Right cardiac atrium (tissue), 5 donors: ENCODE measurements around the gene STON2. TPM values are rescaled to one million over a fixed set of nuclear protein-coding genes. Genes with fewer than 3 reads are reported as not detected.

Source experiments
- ATAC-seq, 2 donors: fragments of 200-7000 bp; cut with Tn5 transposase; one replicate each; pipeline versions ENCODE4 v1.8.0 to v1.9.1; 2020; ENCODE audit warnings: moderate library complexity in 2 of 2, mild to moderate bottlenecking in 1 of 2
- DNase-seq, 3 donors: peaks; one replicate each; pipeline ENCODE4 v3.0.0-alpha.2; 2020
- H3K27ac ChIP-seq: one replicate; pipeline ENCODE4 v1.5.1; 2013; ENCODE audit warnings: mild to moderate bottlenecking, low read length, control low read depth, moderate library complexity
- H3K27me3 ChIP-seq: one replicate; pipeline ENCODE4 v1.6.1; 2013; ENCODE audit not compliant: control insufficient read depth, insufficient read depth
- H3K4me1 ChIP-seq: one replicate; pipeline ENCODE4 v1.6.1; 2013; ENCODE audit warnings: low read length; ENCODE audit not compliant: control insufficient read depth, insufficient read depth
- H3K4me3 ChIP-seq: one replicate; pipeline ENCODE4 v1.5.1; 2013; ENCODE audit warnings: low read length, control low read depth
- H3K9me3 ChIP-seq: one replicate; pipeline ENCODE4 v1.6.1; 2013; ENCODE audit warnings: low read length; ENCODE audit not compliant: control insufficient read depth
- WGBS: extraction: QIAGEN DNeasy Blood & Tissue Kit; methylation state at CpG from one replicate; pipeline ENCODE4 v1.1.7; 2013; 5-methylcytosine and 5-hydroxymethylcytosine counted together
- intact Hi-C, 4 donors: fragments of 100-400 bp; cut with DNase I; formaldehyde crosslinking; loops; one replicate each; pipeline versions ENCODE4 v1.11.0 to v1.14.0; 2022 to 2023
- long read RNA-seq, 4 donors: library from polyadenylated mRNA; unstranded; transcript quantifications; one replicate each; pipeline ENCODE4 v2.0.0, GENCODE V29; 2020 to 2021
- polyA plus RNA-seq: library from polyadenylated mRNA; stranded (reverse); fragments of 200-250 nt; gene quantifications from one replicate; pipeline ENCODE4 v1.2.3, GENCODE V29; 2013
- total RNA-seq, 4 donors: library from RNA; stranded (reverse); fragmentation: NEBNext Ultra II Directional; extraction: Animal tissue kit (Norgen Biotek cat#: 25700); gene quantifications; one replicate each; pipeline ENCODE4 v1.2.1, GENCODE V29; 2021
- donor health status: healthy with polysubstance abuse.
- donor health status: DM: no; HTN: yes; CAD: no.
- donor health status: DM: no; HTN: no; CAD: no.
- donor health status: DM: no; HTN: yes; CAD: no; lungs with severe emphysema.
- donor health status: DM: yes; HTN: yes; CAD: no.

STON2 gene, protein sequence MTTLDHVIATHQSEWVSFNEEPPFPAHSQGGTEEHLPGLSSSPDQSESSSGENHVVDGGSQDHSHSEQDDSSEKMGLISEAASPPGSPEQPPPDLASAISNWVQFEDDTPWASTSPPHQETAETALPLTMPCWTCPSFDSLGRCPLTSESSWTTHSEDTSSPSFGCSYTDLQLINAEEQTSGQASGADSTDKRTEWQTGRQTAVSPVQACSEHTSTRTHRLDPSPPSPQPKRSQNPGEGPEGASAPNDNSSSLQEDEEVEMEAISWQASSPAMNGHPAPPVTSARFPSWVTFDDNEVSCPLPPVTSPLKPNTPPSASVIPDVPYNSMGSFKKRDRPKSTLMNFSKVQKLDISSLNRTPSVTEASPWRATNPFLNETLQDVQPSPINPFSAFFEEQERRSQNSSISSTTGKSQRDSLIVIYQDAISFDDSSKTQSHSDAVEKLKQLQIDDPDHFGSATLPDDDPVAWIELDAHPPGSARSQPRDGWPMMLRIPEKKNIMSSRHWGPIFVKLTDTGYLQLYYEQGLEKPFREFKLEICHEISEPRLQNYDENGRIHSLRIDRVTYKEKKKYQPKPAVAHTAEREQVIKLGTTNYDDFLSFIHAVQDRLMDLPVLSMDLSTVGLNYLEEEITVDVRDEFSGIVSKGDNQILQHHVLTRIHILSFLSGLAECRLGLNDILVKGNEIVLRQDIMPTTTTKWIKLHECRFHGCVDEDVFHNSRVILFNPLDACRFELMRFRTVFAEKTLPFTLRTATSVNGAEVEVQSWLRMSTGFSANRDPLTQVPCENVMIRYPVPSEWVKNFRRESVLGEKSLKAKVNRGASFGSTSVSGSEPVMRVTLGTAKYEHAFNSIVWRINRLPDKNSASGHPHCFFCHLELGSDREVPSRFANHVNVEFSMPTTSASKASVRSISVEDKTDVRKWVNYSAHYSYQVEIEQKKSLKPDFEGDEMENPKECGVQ
- total RNA-seq (10 to 100 TPM in 1 of 4 donors, 1 to 10 TPM in 3; 8.2 to 20.1 (median 9.4) TPM), polyA plus RNA-seq (2.0 TPM)
- long read RNA-seq, donor 1, partial matches to known transcripts, result 0 of 2 reads
- long read RNA-seq, donor 1, other reads (novel, unspliced or antisense), result 2 of 2 reads
- long read RNA-seq, donor 2, result 0 reads
- long read RNA-seq, donor 3, partial matches to known transcripts, result 1 of 5 reads
- long read RNA-seq, donor 3, other reads (novel, unspliced or antisense), result 4 of 5 reads
- long read RNA-seq, donor 4, partial matches to known transcripts, result 0 of 1 reads
- long read RNA-seq, donor 4, other reads (novel, unspliced or antisense), result 1 of 1 reads

GRCh38 chr14:81400202-81400678 lies at the start of gene STON2:
STON2 (minus strand) TSS chr14:81400324; CDS start chr14:81398382, 1,942 bp downstream.
- Histone ChIP-seq H3K27me3 (no peaks in the 10 kb centered on the region), H3K9me3 (no peaks in the 10 kb centered on the region), H3K4me1 (peaks cover 2% of the 10 kb centered on the region), H3K27ac (no peak within 1 kb of the TSS), H3K4me3 (no peak within 1 kb of the TSS)
- intact Hi-C loops, result loop anchor here in 1 of 4 donors (2.0 kb wide), 1 partner anchor 21 kb away; no protein-coding TSS in a partner anchor
- peak; percentile 22 to 34 for ATAC-seq
- WGBS, result 29% methylated on average over 5 of the region's 5 CpGs
- peak in 2 of 3 donors; percentile 34 to 45 for DNase-seq

DNA sequence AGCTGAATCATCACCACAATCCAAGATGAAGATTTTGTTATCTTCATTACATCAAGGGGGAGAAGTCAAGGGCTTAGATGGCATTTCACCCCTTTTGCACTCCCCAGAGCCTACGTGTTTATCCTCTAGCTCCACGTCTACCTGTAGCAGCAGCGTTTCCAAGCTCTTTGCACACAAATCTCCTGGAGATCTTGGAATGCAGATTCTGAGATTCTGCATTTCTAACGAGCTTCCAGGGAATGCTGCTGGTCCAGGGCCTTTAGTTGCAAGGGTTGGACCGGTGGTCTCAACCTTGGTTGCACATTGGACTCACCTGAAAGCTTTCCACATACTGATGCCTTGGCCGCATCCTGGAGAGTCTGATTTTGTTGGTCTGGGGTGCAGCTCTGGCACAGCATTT lies 49.5 kb upstream of the STON2 start:
- WGBS, result 65% methylated on average over 6 of the region's 6 CpGs
- H3K4me3 ChIP-seq, result no peak overlapping the region
- ATAC-seq (no peak), DNase-seq (no peak)
- no peaks in the 10 kb centered on the region for H3K9me3 ChIP-seq
- peaks cover 4% of the 10 kb centered on the region for H3K4me1 ChIP-seq
- peak overlapping the region; percentile 40 for H3K27ac ChIP-seq
- intact Hi-C loops, result loop anchor here in 1 of 4 donors (5.0 kb wide), 1 partner anchor 172 kb away; no protein-coding TSS in a partner anchor
- no peaks in the 10 kb centered on the region for H3K27me3 ChIP-seq

- no peak overlapping the region for H3K4me3 ChIP-seq
- WGBS, result 27% methylated on average over 4 of the region's 4 CpGs
- peaks cover 4% of the 10 kb centered on the region for H3K4me1 ChIP-seq
Observed at GRCh38 chr14:81449114-81449513, 49.0 kb upstream of the STON2 start.

DNA sequence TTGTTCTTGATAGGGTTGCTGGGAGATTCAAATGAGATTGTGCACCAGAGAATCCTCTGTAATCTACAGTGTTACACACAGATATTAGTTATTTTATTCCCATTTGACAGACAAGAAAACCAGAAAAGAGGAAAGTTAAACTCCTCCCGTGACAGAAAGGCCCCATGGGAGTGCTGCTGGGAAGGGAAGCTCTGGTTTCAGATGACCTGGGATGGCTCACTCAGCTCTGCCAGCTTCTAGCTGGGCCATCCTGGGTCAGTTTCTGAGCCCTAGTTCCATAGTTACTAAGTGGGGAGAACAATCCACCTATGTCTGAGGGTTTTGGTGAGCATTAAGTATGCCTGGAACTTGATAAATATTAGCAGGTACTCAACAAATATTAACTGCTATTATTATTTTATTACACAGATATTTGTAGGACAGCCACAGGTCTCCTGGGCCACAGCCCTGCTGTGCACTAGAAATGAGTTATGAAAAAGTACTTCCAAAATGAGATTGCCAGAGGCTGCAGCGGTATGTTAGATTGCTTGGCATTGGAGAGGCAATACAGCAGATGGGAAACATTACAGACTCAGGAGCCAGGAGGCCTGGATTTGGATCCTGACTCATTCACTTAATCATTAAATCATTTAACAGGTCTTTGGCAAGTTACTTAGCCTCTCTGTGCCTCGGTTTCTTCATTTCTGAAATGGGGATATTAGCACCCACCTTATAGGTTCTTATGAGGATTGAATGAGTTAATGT lies 47.1 kb upstream of the STON2 start:
- H3K9me3 ChIP-seq, result no peaks in the 10 kb centered on the region
- intact Hi-C loops, result loop anchor here in 1 of 4 donors (5.0 kb wide), 1 partner anchor 170 kb away; no protein-coding TSS in a partner anchor
- no peak overlapping the region for H3K4me3 ChIP-seq
- DNase-seq, result peak in 1 of 3 donors; percentile 44
- no peak overlapping the region for H3K27ac ChIP-seq
- peaks cover 6% of the 10 kb centered on the region for H3K27me3 ChIP-seq
- ATAC-seq, result no peak
- WGBS, result 63% methylated on average over 3 of the region's 3 CpGs
- peaks cover 4% of the 10 kb centered on the region for H3K4me1 ChIP-seq

More at GRCh38 chr14:81449114-81449513, 49.0 kb upstream of the STON2 start:
- Histone ChIP-seq H3K27ac (peak overlapping the region; percentile 56), H3K9me3 (no peaks in the 10 kb centered on the region), H3K27me3 (no peaks in the 10 kb centered on the region)
- intact Hi-C loops, result loop anchor here in 1 of 4 donors (5.0 kb wide), 1 partner anchor 172 kb away; no protein-coding TSS in a partner anchor
- ATAC-seq, result peak; percentile 77 to 87
- DNase-seq, result peak; percentile 40 to 84 (median 66)

DNA sequence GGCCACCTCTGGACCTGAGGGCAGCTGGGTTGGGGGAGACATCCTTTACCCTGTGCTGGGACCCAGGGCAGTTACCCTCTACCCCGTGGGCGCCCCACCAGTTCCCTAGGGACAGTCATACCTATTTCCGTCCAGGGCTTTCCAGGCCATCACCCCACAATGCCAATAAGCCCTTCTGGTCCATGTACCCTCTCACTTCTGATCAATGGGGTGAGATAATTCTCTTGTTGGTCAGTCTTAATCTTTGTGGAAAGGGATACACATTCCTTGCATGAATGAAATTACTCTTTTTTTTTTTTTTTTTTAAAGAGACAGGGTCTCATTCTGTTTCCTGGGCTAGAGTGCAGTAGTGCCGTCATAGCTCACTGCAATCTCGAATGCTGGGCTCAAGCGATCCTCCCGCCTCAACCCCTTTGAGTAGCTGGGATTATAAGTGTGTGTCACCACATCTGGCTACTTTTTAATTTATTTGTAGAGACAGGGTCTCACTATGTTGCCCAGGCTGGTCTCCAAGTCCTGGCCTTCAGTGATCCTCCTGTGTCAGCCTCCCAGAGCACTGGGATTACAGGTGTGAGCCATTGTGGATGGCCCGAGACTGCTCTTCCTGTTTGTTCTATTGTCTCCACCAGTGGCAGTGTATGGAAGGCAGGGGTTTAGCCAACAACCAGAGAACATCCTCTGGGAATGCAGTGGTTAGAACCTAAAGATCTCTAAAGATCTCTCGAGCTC lies 46.3 kb upstream of the STON2 start:
- Histone ChIP-seq H3K4me1 (peaks cover 4% of the 10 kb centered on the region), H3K9me3 (no peaks in the 10 kb centered on the region), H3K27me3 (peaks cover 6% of the 10 kb centered on the region), H3K27ac (no peak overlapping the region), H3K4me3 (no peak overlapping the region)
- intact Hi-C loops, result loop anchor here in 1 of 4 donors (5.0 kb wide), 1 partner anchor 169 kb away; no protein-coding TSS in a partner anchor
- DNase-seq (no peak), ATAC-seq (no peak)
- 74% methylated on average over 9 of the region's 9 CpGs for WGBS

DNA sequence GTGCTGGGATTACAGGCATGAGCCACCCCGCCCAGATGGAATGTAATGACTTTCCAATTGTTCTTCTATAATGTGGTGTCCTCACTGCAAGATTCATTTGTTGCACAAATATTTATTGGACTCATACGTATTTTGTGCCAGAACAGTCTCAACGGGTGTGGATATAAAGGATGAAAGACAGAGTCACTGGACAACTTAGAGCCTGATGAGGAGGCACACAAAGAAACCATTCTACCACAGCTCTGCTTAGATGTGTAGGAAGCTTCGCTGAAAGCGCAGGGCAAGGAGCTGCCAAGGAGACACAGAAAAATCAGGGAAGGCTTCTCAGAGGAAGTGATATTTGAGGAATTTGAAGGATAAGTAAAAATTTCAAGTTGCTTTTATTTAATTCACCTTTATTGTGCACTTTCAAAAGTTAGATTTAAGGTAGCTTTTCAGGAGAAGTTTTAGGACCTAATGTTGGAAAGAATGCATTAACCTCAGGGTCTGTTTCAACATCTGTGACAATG lies 41.6 kb upstream of the STON2 start:
- intact Hi-C loops, result no loop called here
- H3K4me1 ChIP-seq, result no peaks in the 10 kb centered on the region
- H3K27ac ChIP-seq, result no peak overlapping the region
- H3K4me3 ChIP-seq, result no peak overlapping the region
- H3K9me3 ChIP-seq, result no peaks in the 10 kb centered on the region
- peaks cover 6% of the 10 kb centered on the region for H3K27me3 ChIP-seq
- 77% methylated on average over 5 of the region's 5 CpGs for WGBS
- ATAC-seq (no peak), DNase-seq (no peak)

- no peaks in the 10 kb centered on the region for H3K9me3 ChIP-seq
- H3K4me1 ChIP-seq, result no peaks in the 10 kb centered on the region
- 80% methylated on average over 3 of the region's 3 CpGs for WGBS
- intact Hi-C loops, result no loop called here
- H3K4me3 ChIP-seq, result no peak overlapping the region
- no peak overlapping the region for H3K27ac ChIP-seq
- ATAC-seq, result no peak
- H3K27me3 ChIP-seq, result peaks cover 6% of the 10 kb centered on the region
- DNase-seq, result no peak
Observed at GRCh38 chr14:81440041-81440440, 39.9 kb upstream of the STON2 start.

- Histone ChIP-seq H3K9me3 (no peaks in the 10 kb centered on the region), H3K27me3 (no peaks in the 10 kb centered on the region), H3K27ac (no peak overlapping the region), H3K4me1 (no peaks in the 10 kb centered on the region), H3K4me3 (no peak overlapping the region)
- WGBS, result 60% methylated on average over 4 of the region's 4 CpGs
- intact Hi-C loops, result no loop called here
- DNase-seq, result no peak
- ATAC-seq, result no peak
Observed at GRCh38 chr14:81437244-81437643, 37.1 kb upstream of the STON2 start.
